Ectodermal cell (in vitro differentiated cells): ENCODE measurements around the gene RABEPK.

ENCODE experiments used
- H3K27ac ChIP-seq: 2 replicates; pipeline ENCODE4 v1.7.0; 2013; ENCODE audit warnings: mild to moderate bottlenecking, low read depth, low read length; ENCODE audit not compliant: insufficient read depth, poor library complexity, severe bottlenecking
- H3K27me3 ChIP-seq: 2 replicates; pipeline ENCODE4 v1.7.0; 2013; ENCODE audit warnings: mild to moderate bottlenecking, low read length; ENCODE audit not compliant: insufficient read depth, control insufficient read depth, poor library complexity, severe bottlenecking
- H3K36me3 ChIP-seq: one replicate; pipeline ENCODE4 v1.7.0; 2013; ENCODE audit warnings: low read length; ENCODE audit not compliant: control insufficient read depth, insufficient read depth
- H3K4me1 ChIP-seq: one replicate; pipeline ENCODE4 v1.7.0; 2013; ENCODE audit warnings: low read length; ENCODE audit not compliant: control insufficient read depth, insufficient read depth
- H3K4me3 ChIP-seq: 2 replicates; pipeline ENCODE4 v1.7.0; 2013; ENCODE audit warnings: low read depth, low read length, control low read depth; ENCODE audit not compliant: insufficient read depth
- H3K9me3 ChIP-seq: 2 replicates; pipeline ENCODE4 v1.7.0; 2013; ENCODE audit warnings: mild to moderate bottlenecking, low read length, moderate library complexity; ENCODE audit not compliant: control insufficient read depth
- WGBS, 2 experiments: methylation state at CpG; one replicate each; pipeline ENCODE4 v1.1.7; 2013; ENCODE audit warnings: missing lambda C conversion rate in 2 of 2; 5-methylcytosine and 5-hydroxymethylcytosine counted together

The RABEPK gene

GRCh38 chr9:125241863-125242739, 41.8 kb downstream of the RABEPK start:
- no peaks in the 10 kb centered on the region for H3K27me3 ChIP-seq
- peaks cover 24% of the 10 kb centered on the region for H3K36me3 ChIP-seq
- peaks cover 14% of the 10 kb centered on the region for H3K4me1 ChIP-seq
- WGBS, 2 experiments = 36 to 37% methylated on average over 27 of the region's 27 CpGs
- H3K9me3 ChIP-seq = no peaks in the 10 kb centered on the region
- peak overlapping the region; percentile 88 for H3K4me3 ChIP-seq
- H3K27ac ChIP-seq = peak overlapping the region; percentile 89

DNA sequence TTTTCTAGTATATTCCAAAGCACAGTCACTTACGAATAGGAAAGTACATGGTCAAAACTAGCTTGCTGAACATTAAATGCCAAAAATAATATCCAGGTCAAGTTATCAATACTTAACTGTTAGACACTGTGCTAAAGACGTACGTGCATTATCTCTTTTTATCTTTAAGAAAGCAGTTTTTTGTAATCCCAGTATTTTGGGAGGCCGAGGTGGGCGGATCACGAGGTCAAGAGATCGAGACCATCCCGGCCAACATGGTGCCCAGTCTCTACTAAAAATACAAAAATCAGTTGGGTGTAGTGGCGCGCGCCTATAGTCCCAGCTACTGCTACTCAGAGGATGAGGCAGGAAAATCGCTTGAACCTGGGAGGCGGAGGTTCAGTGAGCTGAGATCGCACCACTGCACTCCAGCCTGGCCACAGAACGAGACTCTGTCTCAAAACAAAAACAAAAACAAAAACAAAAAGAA, 43.5 kb downstream of the RABEPK start:
- Histone ChIP-seq H3K4me1 (peaks cover 7% of the 10 kb centered on the region), H3K4me3 (no peak overlapping the region), H3K9me3 (no peaks in the 10 kb centered on the region), H3K27me3 (no peaks in the 10 kb centered on the region), H3K27ac (no peak overlapping the region), H3K36me3 (peaks cover 9% of the 10 kb centered on the region)
- WGBS, 2 experiments = 94% methylated on average over 15 of the region's 15 CpGs

DNA sequence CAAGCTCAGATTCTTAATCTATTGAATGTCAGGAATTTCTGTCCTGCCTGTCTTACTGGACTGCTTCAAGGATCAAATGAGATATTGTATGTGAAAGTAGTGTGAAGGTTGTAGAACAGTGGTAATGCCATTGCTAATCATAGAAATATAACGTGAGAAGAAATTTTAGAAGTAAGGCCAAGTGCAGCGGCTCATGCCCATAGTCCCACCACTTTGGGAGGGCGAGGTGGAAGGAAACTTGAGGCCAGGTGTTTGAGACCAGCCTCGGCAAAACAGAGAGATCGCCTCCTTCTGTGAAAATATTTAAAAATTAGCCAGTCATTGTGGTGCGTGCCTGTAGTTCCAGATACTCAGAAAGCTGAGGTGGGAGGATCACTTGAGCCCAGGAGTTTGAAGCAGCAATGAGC, 45.9 kb downstream of the RABEPK start:
- H3K9me3 ChIP-seq = no peaks in the 10 kb centered on the region
- no peaks in the 10 kb centered on the region for H3K27me3 ChIP-seq
- H3K4me1 ChIP-seq = no peaks in the 10 kb centered on the region
- H3K27ac ChIP-seq = no peak overlapping the region
- 88 to 93% methylated on average over 6 of the region's 6 CpGs for WGBS, 2 experiments
- H3K4me3 ChIP-seq = no peak overlapping the region
- H3K36me3 ChIP-seq = no peaks in the 10 kb centered on the region

DNA sequence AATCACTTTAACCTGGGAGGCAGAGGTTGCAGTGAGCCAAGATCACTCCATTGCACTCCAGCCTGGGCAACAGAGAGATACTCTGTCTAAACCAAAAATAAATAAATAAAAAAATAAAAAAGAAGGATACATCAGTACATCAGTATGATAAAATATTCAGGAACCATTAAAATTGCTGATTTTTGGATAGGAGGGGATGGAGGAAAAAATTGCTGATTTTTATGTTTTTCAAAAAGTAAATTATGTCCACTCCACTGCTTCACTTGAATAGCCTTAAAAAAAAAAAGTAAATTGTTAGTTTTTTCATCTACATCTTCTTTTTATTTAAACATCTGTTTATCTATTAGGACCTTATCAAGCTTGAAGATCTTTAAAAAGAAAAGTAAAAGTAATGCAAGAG, 53.9 kb downstream of the RABEPK start:
- Histone ChIP-seq H3K4me3 (no peak overlapping the region), H3K36me3 (no peaks in the 10 kb centered on the region), H3K9me3 (no peaks in the 10 kb centered on the region), H3K27ac (no peak overlapping the region), H3K27me3 (no peaks in the 10 kb centered on the region), H3K4me1 (no peaks in the 10 kb centered on the region)

DNA sequence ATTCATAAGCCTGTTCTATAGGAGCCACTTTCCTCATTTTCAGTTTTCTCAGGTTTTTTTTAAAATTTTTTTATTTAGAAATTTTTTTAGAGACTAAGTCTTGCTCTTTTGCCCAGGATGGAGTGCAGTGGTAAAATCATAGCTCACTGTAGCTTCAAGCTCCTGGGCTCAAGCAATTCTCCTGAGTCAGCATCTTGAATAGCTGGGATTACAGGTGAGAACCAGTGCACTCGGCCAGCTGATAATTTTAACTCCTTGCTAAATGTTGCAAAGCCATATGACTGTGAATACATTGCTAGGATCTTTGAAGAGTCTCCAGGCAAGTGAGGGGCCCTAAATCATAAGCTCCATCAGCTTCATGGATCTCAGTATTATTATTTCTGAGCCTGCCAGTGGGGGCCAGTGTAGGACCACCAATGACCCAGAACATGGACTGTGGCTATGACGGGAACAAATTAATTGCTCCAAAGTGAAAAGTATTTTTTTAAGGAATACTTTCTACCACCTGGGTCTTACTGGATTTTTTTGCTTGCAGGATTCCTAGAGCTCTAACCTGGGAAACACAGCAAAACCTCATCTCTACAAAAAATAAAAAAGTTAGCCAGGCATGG, 55.5 kb downstream of the RABEPK start:
- Histone ChIP-seq H3K27ac (no peak overlapping the region), H3K4me3 (no peak overlapping the region), H3K36me3 (no peaks in the 10 kb centered on the region), H3K9me3 (no peaks in the 10 kb centered on the region), H3K27me3 (no peaks in the 10 kb centered on the region), H3K4me1 (no peaks in the 10 kb centered on the region)
- whole genome bisulfite sequencing, 2 experiments = 63 to 79% methylated on average over 2 of the region's 2 CpGs

DNA sequence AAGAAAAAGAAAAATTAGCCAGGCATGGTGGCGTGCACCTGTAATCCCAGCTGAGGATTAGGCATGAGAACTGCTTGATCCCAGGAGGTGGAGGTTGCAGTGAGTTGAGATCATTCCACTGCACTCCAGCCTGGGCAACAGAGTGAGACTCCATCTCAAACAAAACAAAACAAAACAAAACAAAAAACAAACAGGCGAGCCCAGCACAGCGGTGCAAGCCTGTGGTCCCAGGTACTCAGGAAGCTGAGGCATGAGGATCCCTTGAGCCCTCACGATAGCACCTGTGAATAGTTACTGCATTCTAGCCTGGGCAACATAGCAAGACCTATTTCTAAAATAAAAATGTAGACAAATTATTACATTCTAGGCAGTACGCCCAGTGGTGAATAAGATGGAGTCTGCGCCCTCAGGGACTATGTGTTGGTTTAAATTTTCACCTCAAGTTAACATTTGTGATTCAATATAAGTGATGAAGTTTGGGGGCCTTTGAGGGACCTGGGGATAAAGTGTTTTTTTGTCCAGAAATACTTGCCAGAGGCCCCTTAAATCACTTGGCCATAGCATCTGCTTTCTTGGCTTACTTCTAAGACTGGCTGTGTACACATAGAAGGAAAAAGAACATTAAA, 57.9 kb downstream of the RABEPK start:
- H3K27ac ChIP-seq = no peak overlapping the region
- 89 to 90% methylated on average over 6 of the region's 6 CpGs for WGBS, 2 experiments
- no peak overlapping the region for H3K4me3 ChIP-seq
- no peaks in the 10 kb centered on the region for H3K27me3 ChIP-seq
- H3K4me1 ChIP-seq = peaks cover 6% of the 10 kb centered on the region
- no peaks in the 10 kb centered on the region for H3K36me3 ChIP-seq
- H3K9me3 ChIP-seq = no peaks in the 10 kb centered on the region

GRCh38 chr9:125258832-125259534, 58.6 kb downstream of the RABEPK start:
- Histone ChIP-seq H3K9me3 (no peaks in the 10 kb centered on the region), H3K27me3 (no peaks in the 10 kb centered on the region), H3K27ac (no peak overlapping the region), H3K36me3 (no peaks in the 10 kb centered on the region), H3K4me3 (no peak overlapping the region), H3K4me1 (peaks cover 6% of the 10 kb centered on the region)
- 72 to 83% methylated on average over 2 of the region's 2 CpGs for WGBS, 2 experiments

DNA sequence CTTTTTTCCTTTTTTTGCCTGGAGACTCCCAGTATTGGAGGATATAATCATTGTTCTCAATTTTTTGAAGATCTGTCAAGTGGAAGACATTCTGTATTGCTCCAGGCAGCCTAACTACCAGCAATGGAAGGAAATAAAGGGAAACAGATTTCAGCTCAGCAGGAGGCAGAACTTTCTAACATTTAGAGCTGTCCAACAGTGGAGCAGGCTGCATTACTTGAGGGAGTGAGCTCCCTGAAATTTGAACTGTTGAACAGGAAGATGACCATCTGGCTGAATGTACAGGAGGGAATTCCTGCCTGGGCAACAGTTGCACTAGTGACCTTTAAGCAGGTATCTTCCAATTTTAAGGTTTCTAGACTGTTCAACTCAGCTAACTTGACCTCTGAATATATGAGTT, 60.2 kb downstream of the RABEPK start:
- no peak overlapping the region for H3K4me3 ChIP-seq
- H3K9me3 ChIP-seq = no peaks in the 10 kb centered on the region
- peaks cover 6% of the 10 kb centered on the region for H3K4me1 ChIP-seq
- no peaks in the 10 kb centered on the region for H3K27me3 ChIP-seq
- H3K36me3 ChIP-seq = no peaks in the 10 kb centered on the region
- H3K27ac ChIP-seq = no peak overlapping the region

- H3K36me3 ChIP-seq = no peaks in the 10 kb centered on the region
- H3K9me3 ChIP-seq = no peaks in the 10 kb centered on the region
- H3K27ac ChIP-seq = peak within 1 kb of the TSS; percentile 33
- no peaks in the 10 kb centered on the region for H3K27me3 ChIP-seq
- H3K4me3 ChIP-seq = peak within 1 kb of the TSS; percentile 98
- WGBS, 2 experiments = 5% methylated on average over 72 of the region's 72 CpGs
- H3K4me1 ChIP-seq = peaks cover 6% of the 10 kb centered on the region
These were observed 61.4 kb downstream of the RABEPK start, which contains the start of gene GAPVD1 for GRCh38 chr9:125261501-125262293. Gene GAPVD1, plus strand, starts transcription at chr9:125261826. Its CDS starts 37,096 bp downstream, at chr9:125298922.
